Uterus (tissue), 2 donors: ENCODE data around the gene UGT1A4.

Experiments used
- CTCF ChIP-seq, 4 experiments: fragments of 200-600 bp in 2 of 4; fragments of 450-650 bp in 2 of 4; sonication (generic) in 2 of 4; IDR thresholded peaks; one replicate each; pipeline ENCODE4 v1.5.1; 2016 to 2019; ENCODE audit warnings: antibody characterized with exemption in 4 of 4, mild to moderate bottlenecking in 2 of 4, moderate library complexity in 1 of 4
- POLR2A ChIP-seq, 2 donors: fragments of 450-650 bp; IDR thresholded peaks; one replicate each; pipeline ENCODE4 v1.6.1; 2016; ENCODE audit warnings: antibody characterized with exemption in 2 of 2, mild to moderate bottlenecking in 1 of 2, moderate library complexity in 1 of 2

GRCh38 chr2:233674314-233674713, 44.2 kb upstream of the UGT1A4 start:
- TF ChIP-seq CTCF (IDR thresholded peaks at IDR 0.05) (no peak), POLR2A (IDR thresholded peaks at IDR 0.05) (no peak)
